HUES48 (cell line): Measurements from ENCODE around the gene PI4KB.
A peak's percentile ranks its signal among the peaks of the same experiment; 100 is the strongest.
"Not testable (repeated sequence)": the region's sequence is repeated elsewhere in the genome, so short reads cannot be mapped to it uniquely, and the experiment has no call there.

ENCODE experiments used
- H3K27ac ChIP-seq: one replicate; pipeline ENCODE4 v1.7.0; 2013; ENCODE audit warnings: low read depth, low read length, inconsistent platforms
- H3K27me3 ChIP-seq: 2 replicates; pipeline ENCODE4 v1.6.1; 2013; ENCODE audit warnings: mild to moderate bottlenecking, low read length; ENCODE audit not compliant: control insufficient read depth, insufficient read depth
- H3K36me3 ChIP-seq: 2 replicates; pipeline ENCODE4 v1.6.1; 2013; ENCODE audit warnings: low read length; ENCODE audit not compliant: control insufficient read depth, insufficient read depth
- H3K4me1 ChIP-seq: 2 replicates; pipeline ENCODE4 v1.6.1; 2013; ENCODE audit warnings: mild to moderate bottlenecking, low read length; ENCODE audit not compliant: control insufficient read depth, insufficient read depth
- H3K4me3 ChIP-seq: 2 replicates; pipeline ENCODE4 v1.5.1; 2013; ENCODE audit warnings: mild to moderate bottlenecking, low read depth, low read length
- H3K9ac ChIP-seq: 2 replicates; pipeline ENCODE4 v1.6.1; 2013; ENCODE audit warnings: mild to moderate bottlenecking, low read depth, low read length, moderate library complexity
- H3K9me3 ChIP-seq: 2 replicates; pipeline ENCODE4 v1.6.1; 2013; ENCODE audit warnings: low read length; ENCODE audit not compliant: control insufficient read depth, insufficient read depth

Gene PI4KB

GRCh38 chr1:151364996-151365395 is 37.8 kb upstream of the PI4KB start:
- no peak overlapping the region for H3K9ac ChIP-seq
- H3K9me3 ChIP-seq: peaks cover 14% of the 10 kb centered on the region; the same call in 1 of the 2 replicates
- no peak overlapping the region for H3K4me3 ChIP-seq
- peaks cover 19% of the 10 kb centered on the region; the same call in 1 of the 2 replicates for H3K36me3 ChIP-seq
- no peaks in the 10 kb centered on the region for H3K4me1 ChIP-seq
- no peak overlapping the region for H3K27ac ChIP-seq
- no peaks in the 10 kb centered on the region for H3K27me3 ChIP-seq

GRCh38 chr1:151362308-151363155 is 35.3 kb upstream of the PI4KB start:
- Histone ChIP-seq H3K27me3 (no peaks in the 10 kb centered on the region), H3K27ac (no peak overlapping the region), H3K4me1 (no peaks in the 10 kb centered on the region)

GRCh38 chr1:151361883-151362282 is 34.7 kb upstream of the PI4KB start:
- Histone ChIP-seq H3K36me3 (peaks cover 16% of the 10 kb centered on the region; the same call in 1 of the 2 replicates), H3K4me1 (no peaks in the 10 kb centered on the region), H3K4me3 (no peak overlapping the region), H3K9ac (no peak overlapping the region), H3K27me3 (no peaks in the 10 kb centered on the region), H3K9me3 (peaks cover 14% of the 10 kb centered on the region; the same call in 1 of the 2 replicates), H3K27ac (no peak overlapping the region)

More at GRCh38 chr1:151362308-151363155, 35.3 kb upstream of the PI4KB start:
- peaks cover 14% of the 10 kb centered on the region; the same call in 1 of the 2 replicates for H3K9me3 ChIP-seq
- peaks cover 16% of the 10 kb centered on the region; the same call in 1 of the 2 replicates for H3K36me3 ChIP-seq
- no peak overlapping the region for H3K9ac ChIP-seq
- H3K4me3 ChIP-seq: no peak overlapping the region

GRCh38 chr1:151356696-151357095 is 29.5 kb upstream of the PI4KB start:
- H3K9ac ChIP-seq: no peak overlapping the region
- H3K9me3 ChIP-seq: peaks cover 10% of the 10 kb centered on the region
- H3K27ac ChIP-seq: no peak overlapping the region
- H3K4me1 ChIP-seq: no peaks in the 10 kb centered on the region
- H3K4me3 ChIP-seq: no peak overlapping the region
- no peaks in the 10 kb centered on the region for H3K36me3 ChIP-seq
- no peaks in the 10 kb centered on the region for H3K27me3 ChIP-seq

GRCh38 chr1:151352021-151352718 is 25.0 kb upstream of the PI4KB start:
- H3K36me3 ChIP-seq: no peaks in the 10 kb centered on the region
- H3K4me1 ChIP-seq: peaks cover 8% of the 10 kb centered on the region
- H3K9me3 ChIP-seq: peaks cover 16% of the 10 kb centered on the region
- no peaks in the 10 kb centered on the region for H3K27me3 ChIP-seq
- no peak overlapping the region for H3K4me3 ChIP-seq
- H3K9ac ChIP-seq: no peak overlapping the region
- no peak overlapping the region for H3K27ac ChIP-seq

- H3K27ac ChIP-seq, H3K36me3 ChIP-seq, H3K9ac ChIP-seq, H3K27me3 ChIP-seq, H3K4me3 ChIP-seq: not testable (repeated sequence)
- peaks cover 16% of the 10 kb centered on the region for H3K4me1 ChIP-seq
- peaks cover 16% of the 10 kb centered on the region for H3K9me3 ChIP-seq
These were observed 23.1 kb upstream of the PI4KB start for GRCh38 chr1:151350323-151350722.

- H3K4me3 ChIP-seq: peak overlapping the region; percentile 93
- H3K27ac ChIP-seq: peak overlapping the region; percentile 100
- no peaks in the 10 kb centered on the region for H3K27me3 ChIP-seq
- H3K9ac ChIP-seq: peak overlapping the region; percentile 59
- H3K4me1 ChIP-seq: peaks cover 16% of the 10 kb centered on the region
- H3K9me3 ChIP-seq: peaks cover 16% of the 10 kb centered on the region
- H3K36me3 ChIP-seq: peaks cover 32% of the 10 kb centered on the region
These were observed 20.5 kb upstream of the PI4KB start for GRCh38 chr1:151347523-151348246.

GRCh38 chr1:151346769-151347522 is 19.7 kb upstream of the PI4KB start, which contains the start of gene RFX5:
Gene RFX5, minus strand, starts transcription at chr1:151347252. Its CDS starts 932 bp downstream, at chr1:151346320.
- Histone ChIP-seq H3K9ac (peak within 1 kb of the TSS; percentile 99), H3K4me1 (peaks cover 16% of the 10 kb centered on the region), H3K4me3 (peak within 1 kb of the TSS; percentile 93)

GRCh38 chr1:151346082-151346768 is 19.0 kb upstream of the PI4KB start:
- H3K4me3 ChIP-seq: peak overlapping the region; percentile 93
- H3K9ac ChIP-seq: peak overlapping the region; percentile 99
- H3K9me3 ChIP-seq: peaks cover 6% of the 10 kb centered on the region; the same call in 1 of the 2 replicates
- peaks cover 47% of the 10 kb centered on the region for H3K36me3 ChIP-seq
- peak overlapping the region; percentile 100 for H3K27ac ChIP-seq
- no peaks in the 10 kb centered on the region for H3K27me3 ChIP-seq
- H3K4me1 ChIP-seq: peaks cover 16% of the 10 kb centered on the region

More at GRCh38 chr1:151346769-151347522, 19.7 kb upstream of the PI4KB start, which contains the start of gene RFX5:
- Histone ChIP-seq H3K9me3 (peaks cover 9% of the 10 kb centered on the region), H3K27ac (peak within 1 kb of the TSS; percentile 100), H3K27me3 (no peaks in the 10 kb centered on the region), H3K36me3 (peaks cover 40% of the 10 kb centered on the region)
